Body of pancreas (tissue), 4 donors: ENCODE data around the gene WSB1. TPM values are rescaled to one million over a fixed set of nuclear protein-coding genes. Genes with fewer than 3 reads are reported as not detected.

ENCODE experiments used
- ATAC-seq: fragments of 150-250 bp; one replicate; pipeline ENCODE4 v1.9.1; 2016
- DNase-seq, 4 donors: peaks; one replicate each; pipeline ENCODE4 v3.0.0-alpha.2; 2019
- H3K27ac ChIP-seq, 4 donors: fragments of 200-600 bp; sonication (generic); 1 replicate in 3 of 4; 2 replicates in 1 of 4; pipeline versions ENCODE4 v1.5.1 to v1.6.1; 2016 to 2019; ENCODE audit warnings: mild to moderate bottlenecking in 1 of 4, mixed read lengths in 1 of 4, moderate library complexity in 1 of 4
- H3K27me3 ChIP-seq, 2 donors: fragments of 200-600 bp; sonication (generic); one replicate each; pipeline ENCODE4 v1.6.0; 2016; ENCODE audit warnings: mild to moderate bottlenecking in 1 of 2
- H3K36me3 ChIP-seq, 2 donors: fragments of 200-600 bp; sonication (generic); replicated peaks in 1 of 2; 2 replicates each; pipeline ENCODE4 v1.5.1; 2016; ENCODE audit warnings: low read depth in 2 of 2; ENCODE audit not compliant: insufficient read depth in 1 of 2
- H3K4me1 ChIP-seq: fragments of 200-600 bp; sonication (generic); one replicate; pipeline ENCODE4 v1.6.0; 2016
- H3K4me3 ChIP-seq, 2 donors: fragments of 200-600 bp; sonication (generic); 1 replicate in 1 of 2; 2 replicates in 1 of 2; pipeline ENCODE4 v1.5.1; 2016 to 2019
- H3K9me3 ChIP-seq, 3 donors: fragments of 200-600 bp; sonication (generic); 1 replicate in 2 of 3; 2 replicates in 1 of 3; pipeline ENCODE4 v1.5.1; 2016
- CTCF ChIP-seq, 7 experiments: fragments of 450-650 bp in 4 of 7; fragments of 200-600 bp in 3 of 7; sonication (generic) in 3 of 7; IDR thresholded peaks; one replicate each; pipeline ENCODE4 v1.5.1; 2016 to 2019; ENCODE audit warnings: antibody characterized with exemption in 7 of 7
- POLR2A ChIP-seq, 3 donors: fragments of 450-650 bp; IDR thresholded peaks; one replicate each; pipeline ENCODE4 v1.6.1; 2016; ENCODE audit warnings: antibody characterized with exemption in 3 of 3, mild to moderate bottlenecking in 2 of 3
- WGBS, 2 donors: methylation state at CpG; one replicate each; pipeline ENCODE4 v1.1.5; 2017; 5-methylcytosine and 5-hydroxymethylcytosine counted together
- intact Hi-C: fragments of 100-400 bp; cut with DNase I; formaldehyde crosslinking; loops from one replicate; pipeline ENCODE4 v1.15.1; 2023
- total RNA-seq, 2 donors: library from RNA; depleted of rRNA; stranded (reverse); fragments of >200 nt; gene quantifications; one replicate each; pipeline ENCODE4 v1.1.0, GENCODE V29; 2016

WSB1 gene
- total RNA-seq, 2 donors from 2014 or later, result 106 to 147 TPM

- intact Hi-C loops, result loop anchor here (5.0 kb wide), 1 partner anchor 76 kb away; no protein-coding TSS in a partner anchor
- Histone ChIP-seq H3K4me1 (peaks cover 19% of the 10 kb centered on the region), H3K9me3 (no peaks in the 10 kb centered on the region), H3K36me3 (no peaks in the 10 kb centered on the region), H3K27ac (peak overlapping the region in 1 of 4 donors; percentile 39), H3K27me3 (no peaks in the 10 kb centered on the region), H3K4me3 (no peak overlapping the region)
- TF ChIP-seq CTCF (IDR thresholded peaks at IDR 0.05), result no peak
- no peak for DNase-seq
- no peak for ATAC-seq
- WGBS, 2 donors, result 46 to 57% methylated on average over 4 of the region's 4 CpGs
Observed at GRCh38 chr17:27322690-27323508, 29.0 kb downstream of the WSB1 start.

- H3K27ac ChIP-seq, result peak overlapping the region in 1 of 4 donors; percentile 39
- H3K4me1 ChIP-seq, result peaks cover 19% of the 10 kb centered on the region
- peak; percentile 39 for ATAC-seq
- H3K4me3 ChIP-seq, result no peak overlapping the region
- TF ChIP-seq POLR2A (IDR thresholded peaks at IDR 0.05) (no peak), CTCF (IDR thresholded peaks at IDR 0.05) (no peak)
- DNase-seq, result peak; percentile 33 to 55 (median 50)
- H3K36me3 ChIP-seq, result no peaks in the 10 kb centered on the region
- H3K27me3 ChIP-seq, result no peaks in the 10 kb centered on the region
- WGBS, 2 donors, result 31 to 33% methylated on average over 7 of the region's 7 CpGs
- H3K9me3 ChIP-seq, result no peaks in the 10 kb centered on the region
- intact Hi-C loops, result loop anchor here (5.0 kb wide), 1 partner anchor 76 kb away; no protein-coding TSS in a partner anchor
Observed at GRCh38 chr17:27323538-27324215, 29.8 kb downstream of the WSB1 start.

GRCh38 chr17:27324771-27325339 is 30.9 kb downstream of the WSB1 start:
- TF ChIP-seq CTCF (IDR thresholded peaks at IDR 0.05) (no peak), POLR2A (IDR thresholded peaks at IDR 0.05) (no peak)
- DNase-seq, result no peak
- Histone ChIP-seq H3K4me1 (peaks cover 15% of the 10 kb centered on the region), H3K36me3 (no peaks in the 10 kb centered on the region), H3K27ac (no peak overlapping the region), H3K9me3 (no peaks in the 10 kb centered on the region), H3K27me3 (no peaks in the 10 kb centered on the region), H3K4me3 (no peak overlapping the region)
- no peak for ATAC-seq
- WGBS, 2 donors, result 58 to 78% methylated on average over 4 to 5 of the region's 5 CpGs
- intact Hi-C loops, result loop anchor here (5.0 kb wide), 1 partner anchor 78 kb away; no protein-coding TSS in a partner anchor

GRCh38 chr17:27326051-27326450 is 32.1 kb downstream of the WSB1 start:
- no peaks in the 10 kb centered on the region for H3K36me3 ChIP-seq
- no peak overlapping the region for H3K4me3 ChIP-seq
- no peaks in the 10 kb centered on the region for H3K9me3 ChIP-seq
- intact Hi-C loops, result no loop called here
- WGBS, 2 donors, result 54 to 63% methylated on average over 2 of the region's 2 CpGs
- peaks cover 9% of the 10 kb centered on the region for H3K4me1 ChIP-seq
- ATAC-seq (no peak), DNase-seq (no peak)
- no peaks in the 10 kb centered on the region for H3K27me3 ChIP-seq
- no peak overlapping the region for H3K27ac ChIP-seq
- TF ChIP-seq CTCF (IDR thresholded peaks at IDR 0.05), result no peak
- no peak for TF ChIP-seq POLR2A (IDR thresholded peaks at IDR 0.05)
